Rectal smooth muscle tissue (tissue), 1 donor: ENCODE results near the gene KCTD18.
A peak's percentile ranks its signal among the peaks of the same experiment; 100 is the strongest.

ENCODE experiments used
- H3K27ac ChIP-seq: one replicate; pipeline ENCODE4 v1.7.0; 2013; ENCODE audit warnings: low read depth, low read length, inconsistent platforms
- H3K27me3 ChIP-seq: one replicate; pipeline ENCODE4 v1.7.0; 2013; ENCODE audit warnings: low read length; ENCODE audit not compliant: control insufficient read depth, insufficient read depth
- H3K36me3 ChIP-seq: one replicate; pipeline ENCODE4 v1.7.0; 2013; ENCODE audit warnings: low read length; ENCODE audit not compliant: control insufficient read depth, insufficient read depth
- H3K4me1 ChIP-seq: one replicate; pipeline ENCODE4 v1.7.0; 2013; ENCODE audit warnings: low read length; ENCODE audit not compliant: control insufficient read depth, insufficient read depth
- H3K4me3 ChIP-seq: one replicate; pipeline ENCODE4 v1.7.0; 2013; ENCODE audit warnings: low read length
- H3K9ac ChIP-seq: one replicate; pipeline ENCODE4 v1.7.0; 2013; ENCODE audit warnings: low read length

The KCTD18 gene

GRCh38 chr2:200509235-200509611, 645 bp downstream of the KCTD18 start:
- Histone ChIP-seq H3K4me1 (peaks cover 5% of the 10 kb centered on the region), H3K36me3 (peaks cover 3% of the 10 kb centered on the region), H3K4me3 (peak overlapping the region; percentile 76), H3K27ac (peak overlapping the region; percentile 72), H3K27me3 (no peaks in the 10 kb centered on the region), H3K9ac (peak overlapping the region; percentile 84)

DNA sequence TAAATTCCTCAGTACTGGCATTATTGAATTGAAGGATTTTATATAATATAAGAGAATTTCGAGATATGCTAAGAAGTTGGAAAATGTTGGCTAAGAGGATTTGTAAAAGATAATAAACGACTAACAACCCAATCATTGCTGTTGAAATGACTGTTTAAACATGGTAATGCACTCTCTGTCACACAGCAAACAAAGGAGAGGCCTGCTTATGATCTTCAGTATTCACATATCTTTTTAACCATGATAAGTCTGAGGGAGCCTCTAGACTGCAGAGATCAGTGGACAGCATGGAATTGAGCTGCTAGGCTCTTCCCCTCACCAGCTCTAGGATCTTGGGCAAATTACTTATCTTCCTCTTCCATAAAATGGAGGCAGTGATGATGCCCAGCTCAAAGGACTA, 2.7 kb downstream of the KCTD18 start:
- no peak overlapping the region for H3K4me3 ChIP-seq
- H3K36me3 ChIP-seq, result peaks cover 3% of the 10 kb centered on the region
- no peak overlapping the region for H3K9ac ChIP-seq
- no peaks in the 10 kb centered on the region for H3K27me3 ChIP-seq
- peaks cover 5% of the 10 kb centered on the region for H3K4me1 ChIP-seq
- H3K27ac ChIP-seq, result no peak overlapping the region

DNA sequence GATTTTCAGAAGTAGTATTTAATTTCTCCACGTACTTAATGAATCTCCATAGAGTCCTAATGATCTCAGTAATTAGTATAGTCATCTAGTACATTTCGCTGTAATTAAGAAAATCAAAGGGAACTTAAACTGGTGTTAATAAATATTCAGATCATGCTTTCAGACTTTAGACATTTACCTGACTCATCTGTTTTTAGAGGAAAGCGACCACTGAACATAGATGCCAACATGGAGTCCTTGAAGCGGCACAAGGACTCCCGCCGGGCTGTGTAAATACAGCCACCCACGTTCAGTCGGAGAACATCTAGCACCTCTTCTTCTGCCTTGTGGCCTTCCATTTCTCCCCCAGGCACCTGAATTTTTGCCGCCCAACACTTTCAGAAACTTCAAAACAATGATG, 3.2 kb downstream of the KCTD18 start:
- peaks cover 5% of the 10 kb centered on the region for H3K4me1 ChIP-seq
- H3K36me3 ChIP-seq, result peaks cover 3% of the 10 kb centered on the region
- H3K4me3 ChIP-seq, result no peak overlapping the region
- H3K27me3 ChIP-seq, result no peaks in the 10 kb centered on the region
- no peak overlapping the region for H3K9ac ChIP-seq
- H3K27ac ChIP-seq, result no peak overlapping the region

GRCh38 chr2:200502196-200502595, 7.7 kb downstream of the KCTD18 start:
- Histone ChIP-seq H3K36me3 (peaks cover 3% of the 10 kb centered on the region), H3K4me1 (no peaks in the 10 kb centered on the region)

DNA sequence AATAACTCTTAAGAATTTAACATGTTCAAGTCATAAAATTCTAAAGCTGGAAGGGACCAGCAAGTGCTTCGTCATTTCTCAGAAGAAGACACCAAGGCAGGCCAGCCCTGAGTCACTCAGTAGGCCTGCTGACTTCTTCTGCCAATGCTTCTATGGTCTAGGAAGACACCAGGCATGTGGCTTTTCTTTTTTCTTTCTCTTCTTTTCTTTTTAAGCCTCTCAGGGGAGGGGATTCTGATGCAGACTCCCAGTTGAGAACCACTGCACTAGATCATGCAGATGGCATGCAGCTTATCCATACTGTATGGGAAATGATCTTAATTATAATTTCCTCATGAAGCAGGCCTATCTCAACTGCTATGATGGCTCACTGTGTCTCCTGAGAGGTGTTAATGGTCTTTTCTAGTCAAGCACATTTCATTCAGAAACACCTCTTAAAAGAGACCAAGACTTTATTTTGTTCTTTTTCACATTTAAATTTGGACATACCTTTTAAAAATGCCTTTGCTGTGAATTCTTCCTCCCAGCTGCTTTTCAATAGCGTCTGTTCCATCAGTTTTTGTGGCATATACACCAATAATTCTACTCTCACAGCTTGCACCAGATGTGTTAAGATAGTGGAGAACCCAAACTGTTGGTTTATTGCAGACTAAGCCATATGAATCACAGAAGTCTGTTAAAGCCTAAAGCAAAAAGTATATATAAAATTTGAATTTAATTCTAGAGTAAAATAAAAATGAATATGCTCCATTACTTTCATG, 11.3 kb downstream of the KCTD18 start:
- Histone ChIP-seq H3K27me3 (no peaks in the 10 kb centered on the region), H3K4me3 (no peak overlapping the region), H3K27ac (no peak overlapping the region), H3K9ac (no peak overlapping the region), H3K4me1 (no peaks in the 10 kb centered on the region), H3K36me3 (peaks cover 4% of the 10 kb centered on the region)

More at GRCh38 chr2:200502196-200502595, 7.7 kb downstream of the KCTD18 start:
- no peak overlapping the region for H3K9ac ChIP-seq
- no peak overlapping the region for H3K4me3 ChIP-seq
- no peak overlapping the region for H3K27ac ChIP-seq
- no peaks in the 10 kb centered on the region for H3K27me3 ChIP-seq

DNA sequence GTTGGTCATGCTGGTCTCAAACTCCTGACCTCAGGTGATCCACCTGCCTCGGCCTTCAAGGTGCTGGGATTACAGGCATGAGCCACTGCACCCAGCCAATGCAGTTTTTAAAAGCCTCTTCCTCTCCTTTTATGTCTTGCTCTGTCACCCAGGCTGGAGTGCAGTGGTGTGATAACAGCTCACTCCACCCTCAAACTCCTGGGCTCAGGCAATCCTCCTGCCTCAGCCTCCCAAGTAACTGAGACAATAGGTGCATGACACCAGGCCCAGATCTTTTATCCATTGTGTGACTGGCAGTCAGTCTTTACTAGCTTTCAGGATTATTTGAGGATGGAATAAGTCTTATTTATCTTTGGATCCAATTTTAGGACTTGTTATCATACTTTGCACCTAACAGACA, 13.2 kb downstream of the KCTD18 start:
- Histone ChIP-seq H3K27ac (no peak overlapping the region), H3K4me3 (no peak overlapping the region), H3K27me3 (no peaks in the 10 kb centered on the region), H3K36me3 (peaks cover 9% of the 10 kb centered on the region), H3K9ac (no peak overlapping the region), H3K4me1 (no peaks in the 10 kb centered on the region)

GRCh38 chr2:200494048-200494447, 15.8 kb downstream of the KCTD18 start:
- Histone ChIP-seq H3K4me1 (no peaks in the 10 kb centered on the region), H3K27ac (no peak overlapping the region), H3K27me3 (no peaks in the 10 kb centered on the region), H3K4me3 (no peak overlapping the region), H3K9ac (no peak overlapping the region), H3K36me3 (peaks cover 17% of the 10 kb centered on the region)

- Histone ChIP-seq H3K27me3 (no peaks in the 10 kb centered on the region), H3K9ac (no peak overlapping the region), H3K27ac (no peak overlapping the region), H3K4me3 (no peak overlapping the region), H3K36me3 (peaks cover 17% of the 10 kb centered on the region), H3K4me1 (no peaks in the 10 kb centered on the region)
Observed at GRCh38 chr2:200492656-200493055, 17.2 kb downstream of the KCTD18 start.

GRCh38 chr2:200490001-200490400, 19.9 kb downstream of the KCTD18 start:
- H3K27me3 ChIP-seq, result no peaks in the 10 kb centered on the region
- H3K4me1 ChIP-seq, result no peaks in the 10 kb centered on the region
- no peak overlapping the region for H3K27ac ChIP-seq
- H3K4me3 ChIP-seq, result no peak overlapping the region
- peaks cover 15% of the 10 kb centered on the region for H3K36me3 ChIP-seq
- no peak overlapping the region for H3K9ac ChIP-seq

DNA sequence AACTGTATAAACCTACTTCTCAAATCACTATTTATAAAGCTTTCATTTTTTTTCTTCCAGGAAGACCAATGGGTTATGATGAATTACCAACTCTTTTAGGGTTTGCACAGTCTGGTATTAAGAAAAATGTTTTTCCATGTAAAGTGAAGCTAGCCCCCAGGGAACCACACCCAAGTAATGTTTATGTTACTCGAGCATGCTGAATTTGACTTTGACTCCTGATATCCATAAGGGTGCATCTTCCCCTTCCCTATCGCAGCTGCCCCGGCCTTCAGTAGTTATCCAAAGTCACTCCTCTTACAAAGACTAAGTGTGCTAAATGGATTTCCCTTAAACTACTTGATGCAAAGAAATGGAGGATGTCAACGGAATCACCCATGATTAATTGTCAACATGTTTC, 21.7 kb downstream of the KCTD18 start:
- H3K27ac ChIP-seq, result no peak overlapping the region
- H3K4me1 ChIP-seq, result no peaks in the 10 kb centered on the region
- no peak overlapping the region for H3K9ac ChIP-seq
- no peak overlapping the region for H3K4me3 ChIP-seq
- no peaks in the 10 kb centered on the region for H3K27me3 ChIP-seq
- peaks cover 13% of the 10 kb centered on the region for H3K36me3 ChIP-seq

- Histone ChIP-seq H3K27me3 (no peaks in the 10 kb centered on the region), H3K4me1 (no peaks in the 10 kb centered on the region), H3K36me3 (peaks cover 7% of the 10 kb centered on the region), H3K9ac (no peak overlapping the region), H3K27ac (no peak overlapping the region), H3K4me3 (no peak overlapping the region)
Observed at GRCh38 chr2:200486529-200486928, 23.3 kb downstream of the KCTD18 start.

GRCh38 chr2:200484934-200485333, 24.9 kb downstream of the KCTD18 start:
- Histone ChIP-seq H3K4me3 (no peak overlapping the region), H3K9ac (no peak overlapping the region), H3K27ac (no peak overlapping the region), H3K4me1 (no peaks in the 10 kb centered on the region), H3K27me3 (no peaks in the 10 kb centered on the region), H3K36me3 (peaks cover 2% of the 10 kb centered on the region)

DNA sequence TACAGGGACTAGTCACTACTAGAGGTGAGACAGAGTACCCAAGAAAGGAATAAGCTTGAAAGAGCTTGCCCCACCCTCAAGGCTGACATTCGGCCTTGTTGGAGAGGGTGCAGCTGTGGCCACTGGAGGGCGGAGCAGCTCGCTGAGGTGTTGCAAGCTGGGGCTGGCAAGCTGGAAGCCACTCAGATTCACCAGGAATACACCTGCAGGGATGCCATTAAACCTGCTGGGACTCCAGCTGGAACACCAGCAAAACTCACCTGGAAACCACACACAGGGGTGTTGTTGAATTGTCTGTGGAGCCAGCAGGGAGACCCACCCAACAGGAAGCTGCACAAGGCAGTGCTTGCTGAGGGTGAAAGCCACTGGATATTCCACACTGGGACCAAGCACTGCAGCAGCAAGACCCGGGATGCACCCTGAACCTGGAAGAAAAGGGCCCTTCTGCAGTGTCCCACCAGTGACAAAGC, 26.1 kb downstream of the KCTD18 start:
- Histone ChIP-seq H3K36me3 (no peaks in the 10 kb centered on the region), H3K4me3 (no peak overlapping the region), H3K9ac (no peak overlapping the region), H3K27me3 (no peaks in the 10 kb centered on the region), H3K4me1 (no peaks in the 10 kb centered on the region), H3K27ac (no peak overlapping the region)
